ENCODE data around the gene CLTCL1. TPM values are rescaled to one million over a fixed set of nuclear protein-coding genes. Genes with fewer than 3 reads are reported as not detected.

The CLTCL1 gene
- total and polyA plus RNA-seq, 9 of the 15 experiments (the other 6 are each of a cell fraction or from before 2014, with no cell fraction given), result 1.1 to 11.7 (median 5.0) TPM

- TF ChIP-seq CEBPB (tag; IDR thresholded peaks at IDR 0.05), result peak; percentile 78
- TF ChIP-seq SRF (CRISPR knock-in tag; IDR thresholded peaks at IDR 0.05), result peak in 1 of 2 experiments; percentile 71; a peak in 2 of 4 replicates
- no peak for TF ChIP-seq CEBPG (CRISPR knock-in tag; IDR thresholded peaks at IDR 0.05)
- peak; percentile 66 to 70 for TF ChIP-seq CEBPG (tag; conservative IDR thresholded peaks at IDR 0.05 in 1 of 2, IDR thresholded peaks at IDR 0.05 in 1 of 2)
- 0 out of 2 replicates have a peak, but pooled peaks have one; percentile 7 for TF ChIP-seq USF1 (CRISPR knock-in tag; IDR thresholded peaks at IDR 0.05)
- TF ChIP-seq ZFPM2 (CRISPR knock-in tag; IDR thresholded peaks at IDR 0.05), result no peak
- no peak overlapping the region for H3K4me2 ChIP-seq (ENCODE audit: insufficient read depth, low read length)
- WGBS (ENCODE audit: insufficient coverage, low coverage, missing lambda C conversion rate), result 37% methylated on average over 4 of the region's 4 CpGs
- BruUV-seq (replicated peaks), result no TSS peak
- FAIRE-seq (no peak), ATAC-seq (no peak), DNase-seq (ENCODE audit: extremely low read depth in 1 of 4, low spot score in 3 of 4) (no peak)
- ChIA-PET POLR2A (interaction anchor here (1.1 to 3.8 kb wide), 5 partner anchors 10 to 21 kb away, joined by 3 to 21 read pairs (median 3); no protein-coding TSS in a partner anchor), CTCF (ENCODE audit: low intra/inter-chr PET ratio) (no interaction called here)
- no peaks in the 10 kb centered on the region for H3K9me3 ChIP-seq (replicated peaks; ENCODE audit: control insufficient read depth, insufficient read depth, low read depth, low read length)
- no peaks in the 10 kb centered on the region; the same call in 1 of the 2 replicates for H4K20me1 ChIP-seq (replicated peaks; ENCODE audit: control insufficient read depth, insufficient read depth, low read length)
- H3K4me3 ChIP-seq, result no peak overlapping the region
- H3K27ac ChIP-seq (ENCODE audit: extremely low read depth, low read depth, low read length), result no peak overlapping the region
- peaks cover 4 to 6% of the 10 kb centered on the region in 2 experiments; a peak in 4 of 5 replicates for H3K4me1 ChIP-seq (replicated peaks in 1 of 2; ENCODE audit: control insufficient read depth in 2 of 2, insufficient read depth in 2 of 2, low read length in 2 of 2)
- H2AFZ ChIP-seq (ENCODE audit: low read depth, low read length), result no peak overlapping the region
- intact Hi-C loops (cut with micrococcal nuclease) (no loop called here), in situ Hi-C loops (cut with MboI) (no loop called here)
- H3K79me2 ChIP-seq (ENCODE audit: control insufficient read depth, insufficient read depth, low read length), result no peaks in the 10 kb centered on the region
- H3K9me1 ChIP-seq (ENCODE audit: control insufficient read depth, insufficient read depth, low read length), result no peaks in the 10 kb centered on the region
- H3K36me3 ChIP-seq (ENCODE audit: control insufficient read depth, insufficient read depth, low read length), result no peaks in the 10 kb centered on the region
- no peak overlapping the region for H3K9ac ChIP-seq (ENCODE audit: insufficient read depth in 1 of 2, low read depth in 2 of 2, low read length in 2 of 2)
- H3K27me3 ChIP-seq (ENCODE audit: control insufficient read depth in 2 of 2, insufficient read depth in 2 of 2, low read length in 2 of 2), result peaks cover 25 to 47% of the 10 kb centered on the region in 2 experiments; a peak in 4 of 5 replicates
Observed at GRCh38 chr22:19242699-19243098, 48.8 kb downstream of the CLTCL1 start.
